Hematopoietic multipotent progenitor cell treated with erythropoietin and hydrocortisone succinate and interleukin-3 and kit ligand, for 15 days (in vitro differentiated cells): Measurements from ENCODE around the gene EIF3F.
"Not testable (repeated sequence)": the region's sequence is repeated elsewhere in the genome, so short reads cannot be mapped to it uniquely, and the experiment has no call there.

ENCODE experiments used
- DNase-seq: peaks from one replicate; pipeline ENCODE4 v3.0.0-alpha.2; 2015; ENCODE audit warnings: low spot score

EIF3F gene

GRCh38 chr11:7986768-7987559 lies at the start of gene EIF3F:
TSS of gene EIF3F (plus strand) at chr11:7987337. CDS start at chr11:7987353, 16 bp downstream.
- peak; percentile 99 for DNase-seq

DNA sequence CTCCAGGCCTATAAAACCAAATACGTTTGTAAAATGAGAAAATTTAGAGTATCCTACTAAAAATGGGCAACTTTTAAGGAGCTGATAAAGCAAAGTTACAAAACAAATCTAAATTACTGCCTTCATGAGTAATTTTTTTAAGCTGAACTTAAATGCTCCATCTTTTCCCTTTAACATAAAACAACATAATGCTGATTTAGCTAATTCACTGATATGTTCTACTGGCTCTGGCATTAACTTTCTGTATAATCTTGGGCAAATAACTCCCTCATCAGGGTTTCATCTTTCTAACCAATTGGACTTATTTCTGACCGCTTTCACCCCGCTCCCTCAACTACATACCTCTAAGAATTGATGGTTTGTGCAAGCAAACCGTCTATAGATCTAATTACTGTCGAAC lies 46.0 kb upstream of the EIF3F start:
- DNase-seq: no peak

DNA sequence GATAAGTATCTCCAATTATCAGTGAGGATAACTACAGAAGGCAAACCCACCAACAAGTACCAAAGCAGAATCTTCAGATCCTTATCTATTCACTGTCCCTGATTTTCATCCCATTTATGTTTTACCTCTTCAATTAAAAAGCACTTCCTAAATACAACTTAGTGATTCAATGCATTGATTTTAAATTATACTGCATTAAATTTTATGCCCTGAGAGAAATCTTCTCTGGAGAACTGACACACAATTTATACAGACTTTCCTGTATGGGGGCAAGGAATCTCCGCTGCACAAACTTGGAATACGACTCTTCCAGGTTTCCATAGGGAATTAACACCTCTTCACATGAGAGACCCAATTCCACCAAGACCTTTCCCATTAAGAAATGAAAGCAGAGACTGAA lies 45.5 kb upstream of the EIF3F start, which contains the start of gene OR10A3:
TSS of gene OR10A3 (minus strand) at position 101 of the 400 bp plus-strand sequence. CDS start 2,188 bp downstream, outside the sequence.
- DNase-seq: no peak

GRCh38 chr11:7944123-7944522 lies 43.0 kb upstream of the EIF3F start:
- DNase-seq: no peak

GRCh38 chr11:7949934-7950333 lies 37.2 kb upstream of the EIF3F start:
- DNase-seq: no peak

DNA sequence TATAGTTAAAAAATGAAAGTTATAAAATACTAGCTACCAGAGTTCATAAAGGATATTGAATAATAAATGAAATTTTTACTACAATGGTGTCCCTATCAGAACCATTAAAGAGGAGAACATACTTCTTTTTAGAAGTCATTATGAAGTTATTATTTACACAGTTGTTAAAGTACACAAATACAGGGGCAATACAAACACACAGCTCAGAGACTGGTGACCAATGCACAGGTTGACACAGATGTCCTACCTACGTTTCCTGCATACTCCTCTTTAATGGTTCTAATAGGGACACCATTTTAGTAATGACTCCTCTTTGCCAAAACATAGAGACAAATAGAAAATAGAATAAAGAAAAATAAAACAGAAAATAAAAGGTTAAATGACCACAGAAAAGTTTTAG lies 31.9 kb upstream of the EIF3F start:
- no peak for DNase-seq

- no peak for DNase-seq
Measured at GRCh38 chr11:7964261-7964660, 22.9 kb upstream of the EIF3F start.

- DNase-seq: no peak
Measured at GRCh38 chr11:7964873-7965272, 22.3 kb upstream of the EIF3F start.

DNA sequence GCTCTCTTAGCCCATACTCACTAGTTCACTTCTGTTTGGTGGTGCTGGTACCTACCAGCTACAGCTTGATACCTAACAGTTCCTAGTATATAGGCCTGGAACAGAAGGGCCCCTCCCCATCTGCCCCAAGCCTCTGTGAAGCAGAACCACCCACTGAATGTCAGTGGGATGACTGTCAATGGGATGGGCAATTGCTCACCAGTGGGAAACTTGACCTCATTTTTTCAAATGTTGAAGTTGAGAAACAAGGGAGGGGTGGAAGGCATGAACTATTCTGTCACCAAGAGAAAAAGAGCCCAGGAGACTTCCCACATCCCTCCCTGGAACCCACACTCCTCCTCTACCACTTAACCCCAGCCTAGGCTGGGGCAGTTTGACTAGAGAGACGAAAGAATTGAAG lies 21.8 kb upstream of the EIF3F start, which contains the start of gene NLRP10:
TSS of gene NLRP10 (minus strand) at position 62 of the 400 bp plus-strand sequence. CDS start 1,952 bp downstream, outside the sequence.
- no peak for DNase-seq

- DNase-seq: no peak
Measured at GRCh38 chr11:7967097-7967496, 20.0 kb upstream of the EIF3F start.

GRCh38 chr11:7967826-7968225 lies 19.3 kb upstream of the EIF3F start:
- DNase-seq: no peak

DNA sequence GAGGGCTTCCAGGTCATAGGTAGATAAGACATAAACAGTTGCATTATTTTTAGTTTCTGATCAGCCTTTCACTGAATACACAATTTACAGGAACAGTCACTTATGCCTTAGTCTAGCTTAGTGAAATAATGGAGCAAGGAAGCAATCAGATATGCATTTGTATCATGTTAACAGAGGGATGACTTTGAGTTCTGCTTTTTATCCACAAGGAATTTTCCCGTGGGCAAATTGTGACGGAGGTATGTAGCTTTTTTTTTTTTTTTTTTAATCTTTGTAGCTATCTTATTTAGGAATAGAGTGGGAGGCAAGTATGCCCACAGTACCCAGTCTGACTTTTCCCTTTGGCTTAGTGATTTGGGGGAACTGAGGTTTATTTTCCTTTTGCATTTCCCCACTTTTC lies 18.5 kb upstream of the EIF3F start:
- DNase-seq: no peak

- no peak for DNase-seq
Measured at GRCh38 chr11:7969756-7970646, 17.1 kb upstream of the EIF3F start.

- DNase-seq: no peak
Measured at GRCh38 chr11:7971846-7972245, 15.3 kb upstream of the EIF3F start.

DNA sequence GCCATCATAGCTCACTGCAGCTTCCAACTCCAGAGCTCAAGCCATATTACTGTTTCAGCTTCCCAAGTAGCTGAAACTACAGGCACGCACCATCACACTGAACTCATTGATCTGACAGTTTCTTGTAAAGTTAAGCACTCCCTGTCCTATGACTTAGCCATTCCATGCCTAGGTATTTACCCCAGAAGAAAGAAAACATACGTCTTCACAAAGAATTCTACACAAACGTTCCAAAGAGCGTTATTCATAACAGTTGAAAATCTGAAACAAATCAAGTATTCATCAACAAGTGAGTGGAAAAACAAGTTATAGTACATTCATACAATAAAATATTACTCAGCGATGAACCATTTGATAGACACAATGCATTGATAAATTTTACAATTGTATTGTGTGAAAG lies 14.1 kb upstream of the EIF3F start:
- no peak for DNase-seq

DNA sequence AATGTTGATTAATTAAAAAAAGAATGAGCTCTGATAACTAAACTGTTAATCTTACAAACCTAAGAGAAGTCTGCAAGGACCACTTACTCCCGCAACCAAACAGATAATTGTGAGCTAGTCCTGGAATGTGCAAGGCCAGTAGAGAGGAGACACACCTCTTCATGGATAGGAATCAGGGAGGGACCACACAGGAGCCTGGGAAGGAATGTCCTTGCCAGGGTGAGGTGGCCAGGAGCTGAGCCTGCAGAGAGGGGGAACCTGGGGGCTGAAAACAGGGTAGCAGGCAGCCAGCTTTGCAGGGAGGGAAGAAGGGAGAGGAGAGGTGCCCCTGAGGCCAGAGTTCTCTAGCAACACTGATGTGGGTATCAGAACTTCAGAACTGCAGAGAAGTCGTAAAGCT lies 12.5 kb upstream of the EIF3F start:
- no peak for DNase-seq

DNA sequence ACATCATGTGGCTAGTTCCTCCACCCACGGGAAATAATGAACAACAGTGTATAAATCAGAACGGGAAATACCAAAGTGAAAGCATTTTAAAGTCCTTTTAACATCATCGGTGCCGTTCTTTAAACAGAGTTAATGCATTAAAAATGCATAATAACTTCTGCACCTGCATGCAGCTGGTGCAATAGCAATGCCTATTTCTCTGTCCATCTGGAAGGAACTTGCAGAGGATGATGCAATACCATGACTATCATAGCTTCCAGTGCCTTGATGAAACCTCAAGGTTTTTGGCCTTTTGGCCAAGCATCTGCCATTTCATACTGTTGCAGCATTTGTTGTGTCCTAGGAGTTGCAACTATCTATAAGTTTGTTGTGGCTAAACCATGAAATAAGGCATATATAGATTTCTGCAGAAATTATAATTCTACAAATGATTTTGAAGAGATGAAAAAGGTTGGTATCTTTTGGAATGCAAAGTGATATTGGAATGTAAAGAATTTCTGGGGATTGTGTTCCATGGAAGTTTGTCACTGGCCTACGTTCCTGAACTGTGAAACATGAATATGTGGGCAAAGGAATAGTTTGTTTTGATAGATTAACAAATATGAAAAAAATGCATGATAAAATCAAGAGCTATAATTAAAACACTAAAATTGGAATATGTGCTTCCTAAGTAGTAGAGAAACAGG lies 9.8 kb upstream of the EIF3F start:
- DNase-seq: no peak

DNA sequence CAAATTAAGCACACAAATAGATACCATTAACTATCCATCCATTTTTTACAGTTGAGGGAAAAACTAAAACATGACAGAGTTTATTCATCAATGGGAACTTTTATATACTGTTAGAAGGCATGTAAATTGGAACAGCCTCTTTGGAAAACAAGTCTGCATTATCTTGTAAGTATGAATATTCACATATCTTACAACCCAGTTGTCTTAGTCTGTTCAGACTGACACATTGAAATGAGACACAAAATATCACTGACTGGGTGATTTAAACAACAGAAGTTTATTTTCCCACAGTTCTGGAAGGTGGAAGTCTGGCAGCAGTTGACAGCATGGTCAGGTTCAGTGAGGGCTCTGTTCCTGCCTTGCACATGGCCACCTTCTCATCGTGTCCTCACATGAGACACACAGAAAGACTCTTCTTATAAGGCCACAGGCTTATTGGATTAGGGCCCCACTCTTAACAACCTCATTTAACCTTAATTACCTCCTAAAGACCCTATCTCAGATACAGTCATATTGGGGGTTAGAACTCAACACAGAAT lies 5.4 kb upstream of the EIF3F start:
- DNase-seq: no peak

DNA sequence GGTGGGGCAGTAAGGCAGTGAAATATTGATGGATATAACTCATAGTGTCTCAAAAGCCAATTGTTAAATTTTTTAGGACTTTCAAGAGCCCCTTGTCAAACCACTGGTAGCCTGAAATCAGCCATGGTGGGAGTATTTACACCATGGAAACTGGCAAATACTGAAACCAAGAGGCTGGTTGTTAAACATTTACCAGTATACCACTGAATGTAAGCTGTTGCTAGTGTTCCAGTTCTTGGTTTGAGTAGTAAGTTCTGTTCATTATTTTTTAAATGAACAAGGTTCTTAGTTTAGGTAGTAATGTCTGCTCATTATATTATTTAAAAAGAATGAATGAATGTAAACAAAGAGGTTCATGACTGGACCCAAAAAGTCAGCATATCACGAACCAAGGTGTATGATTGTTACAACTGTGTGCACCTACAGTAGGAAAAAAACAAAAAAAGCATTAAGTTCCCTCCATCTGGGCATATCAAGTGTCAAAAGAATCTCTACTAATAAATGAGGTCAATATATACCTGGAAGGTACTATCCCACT lies 4.5 kb upstream of the EIF3F start:
- no peak for DNase-seq

- no peak for DNase-seq
Measured at GRCh38 chr11:7983832-7984590, 3.1 kb upstream of the EIF3F start.

GRCh38 chr11:7987560-7987883 lies 385 bp downstream of the EIF3F start:
- not testable (repeated sequence) for DNase-seq
